BE2C (cell line): Measurements from ENCODE around the gene MAPK8IP1.
"Not testable (repeated sequence)": the region's sequence is repeated elsewhere in the genome, so short reads cannot be mapped to it uniquely, and the experiment has no call there.

Source experiments
- DNase-seq: peaks from one replicate; pipeline ENCODE4 v3.0.0-alpha.2; 2020
- H3K27me3 ChIP-seq: fragments of 250-450 bp; sonication (Bioruptor Pico); 2 replicates; pipeline ENCODE4 v1.5.1; 2020; ENCODE audit warnings: mild to moderate bottlenecking
- H3K36me3 ChIP-seq: fragments of 250-450 bp; sonication (Bioruptor Pico); 2 replicates; pipeline ENCODE4 v1.5.1; 2020; ENCODE audit warnings: mild to moderate bottlenecking
- H3K4me1 ChIP-seq: fragments of 250-450 bp; sonication (Bioruptor Pico); 2 replicates; pipeline ENCODE4 v1.5.1; 2020
- H3K4me3 ChIP-seq: 2 replicates; pipeline ENCODE4 v1.5.1; 2011; ENCODE audit warnings: low read depth, low read length
- H3K9me3 ChIP-seq: fragments of 250-450 bp; sonication (Bioruptor Pico); 2 replicates; pipeline ENCODE4 v1.5.1; 2020
- TF ChIP-seq, protein P1 (sequence below): IDR thresholded peaks from 2 replicates; pipeline ENCODE4 v1.5.1; 2012; ENCODE audit warnings: mild to moderate bottlenecking, low read depth, low read length

The MAPK8IP1 gene

DNA sequence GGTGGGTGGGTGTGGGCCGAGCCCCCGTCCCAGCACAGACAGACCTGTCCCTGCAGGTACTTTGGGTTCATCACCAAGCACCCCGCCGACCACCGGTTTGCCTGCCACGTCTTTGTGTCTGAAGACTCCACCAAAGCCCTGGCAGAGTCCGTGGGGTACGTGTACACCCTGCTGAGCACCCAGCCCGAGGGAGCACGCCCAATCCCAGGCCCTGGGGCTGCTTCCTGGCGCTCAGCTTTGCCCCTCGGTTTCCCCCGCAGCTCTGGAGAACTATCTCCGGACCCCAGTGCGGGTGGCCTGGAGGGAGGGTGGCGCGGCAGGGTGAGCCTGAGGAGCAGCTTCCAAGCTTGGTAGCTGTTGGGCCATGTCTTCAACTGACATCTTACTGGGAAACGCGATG is 19.6 kb downstream of the MAPK8IP1 start:
- no peaks in the 10 kb centered on the region for H3K27me3 ChIP-seq
- H3K4me1 ChIP-seq: no peaks in the 10 kb centered on the region
- no peak overlapping the region for H3K4me3 ChIP-seq
- DNase-seq: no peak
- TF ChIP-seq, protein P1, sequence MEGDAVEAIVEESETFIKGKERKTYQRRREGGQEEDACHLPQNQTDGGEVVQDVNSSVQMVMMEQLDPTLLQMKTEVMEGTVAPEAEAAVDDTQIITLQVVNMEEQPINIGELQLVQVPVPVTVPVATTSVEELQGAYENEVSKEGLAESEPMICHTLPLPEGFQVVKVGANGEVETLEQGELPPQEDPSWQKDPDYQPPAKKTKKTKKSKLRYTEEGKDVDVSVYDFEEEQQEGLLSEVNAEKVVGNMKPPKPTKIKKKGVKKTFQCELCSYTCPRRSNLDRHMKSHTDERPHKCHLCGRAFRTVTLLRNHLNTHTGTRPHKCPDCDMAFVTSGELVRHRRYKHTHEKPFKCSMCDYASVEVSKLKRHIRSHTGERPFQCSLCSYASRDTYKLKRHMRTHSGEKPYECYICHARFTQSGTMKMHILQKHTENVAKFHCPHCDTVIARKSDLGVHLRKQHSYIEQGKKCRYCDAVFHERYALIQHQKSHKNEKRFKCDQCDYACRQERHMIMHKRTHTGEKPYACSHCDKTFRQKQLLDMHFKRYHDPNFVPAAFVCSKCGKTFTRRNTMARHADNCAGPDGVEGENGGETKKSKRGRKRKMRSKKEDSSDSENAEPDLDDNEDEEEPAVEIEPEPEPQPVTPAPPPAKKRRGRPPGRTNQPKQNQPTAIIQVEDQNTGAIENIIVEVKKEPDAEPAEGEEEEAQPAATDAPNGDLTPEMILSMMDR: no peak
- peaks cover 22% of the 10 kb centered on the region for H3K36me3 ChIP-seq
- no peaks in the 10 kb centered on the region for H3K9me3 ChIP-seq

DNA sequence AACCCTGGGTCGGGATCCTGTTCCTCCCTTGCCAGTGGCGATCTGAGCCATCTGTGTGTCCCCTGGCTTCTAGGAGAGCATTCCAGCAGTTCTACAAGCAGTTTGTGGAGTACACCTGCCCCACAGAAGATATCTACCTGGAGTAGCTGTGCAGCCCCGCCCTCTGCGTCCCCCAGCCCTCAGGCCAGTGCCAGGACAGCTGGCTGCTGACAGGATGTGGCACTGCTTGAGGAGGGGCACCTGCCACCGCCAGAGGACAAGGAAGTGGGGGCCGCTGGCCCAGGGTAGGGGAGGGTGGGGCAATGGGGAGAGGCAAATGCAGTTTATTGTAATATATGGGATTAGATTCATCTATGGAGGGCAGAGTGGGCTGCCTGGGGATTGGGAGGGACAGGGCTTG is 20.1 kb downstream of the MAPK8IP1 start:
- not testable (repeated sequence) for H3K4me3 ChIP-seq, DNase-seq, H3K4me1 ChIP-seq, H3K27me3 ChIP-seq, H3K9me3 ChIP-seq
- peaks cover 22% of the 10 kb centered on the region for H3K36me3 ChIP-seq

DNA sequence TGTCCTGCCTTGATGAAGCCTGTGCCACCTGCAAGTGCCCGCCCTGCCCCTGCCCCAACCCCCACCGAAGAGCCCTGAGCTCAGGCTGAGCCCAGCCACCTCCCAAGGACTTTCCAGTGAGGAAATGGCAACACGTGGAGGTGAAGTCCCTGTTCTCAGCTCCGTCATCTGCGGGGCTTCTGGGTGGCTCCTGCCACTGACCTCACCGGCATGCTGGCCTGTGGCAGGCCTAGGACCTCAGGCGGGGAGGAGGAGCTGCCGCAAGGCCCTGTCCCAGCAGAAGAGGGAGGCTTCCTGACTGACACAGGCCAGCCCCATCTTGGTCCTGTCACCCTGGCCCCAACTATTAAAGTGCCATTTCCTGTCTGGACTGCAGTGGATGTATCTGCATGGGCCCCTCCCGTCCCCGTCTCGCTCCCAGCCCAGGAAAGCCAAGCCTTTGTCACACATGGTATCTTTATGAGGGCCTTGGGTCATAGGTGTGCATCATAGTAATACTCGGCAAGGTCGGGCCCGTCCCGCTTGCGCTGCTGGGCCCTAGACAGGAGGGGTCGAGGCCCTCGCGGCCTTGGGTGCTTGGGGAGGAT is 20.7 kb downstream of the MAPK8IP1 start:
- peaks cover 22% of the 10 kb centered on the region for H3K36me3 ChIP-seq
- TF ChIP-seq, protein P1: no peak
- H3K27me3 ChIP-seq: no peaks in the 10 kb centered on the region
- H3K4me1 ChIP-seq: no peaks in the 10 kb centered on the region
- DNase-seq: no peak
- H3K4me3 ChIP-seq: no peak overlapping the region
- no peaks in the 10 kb centered on the region for H3K9me3 ChIP-seq

DNA sequence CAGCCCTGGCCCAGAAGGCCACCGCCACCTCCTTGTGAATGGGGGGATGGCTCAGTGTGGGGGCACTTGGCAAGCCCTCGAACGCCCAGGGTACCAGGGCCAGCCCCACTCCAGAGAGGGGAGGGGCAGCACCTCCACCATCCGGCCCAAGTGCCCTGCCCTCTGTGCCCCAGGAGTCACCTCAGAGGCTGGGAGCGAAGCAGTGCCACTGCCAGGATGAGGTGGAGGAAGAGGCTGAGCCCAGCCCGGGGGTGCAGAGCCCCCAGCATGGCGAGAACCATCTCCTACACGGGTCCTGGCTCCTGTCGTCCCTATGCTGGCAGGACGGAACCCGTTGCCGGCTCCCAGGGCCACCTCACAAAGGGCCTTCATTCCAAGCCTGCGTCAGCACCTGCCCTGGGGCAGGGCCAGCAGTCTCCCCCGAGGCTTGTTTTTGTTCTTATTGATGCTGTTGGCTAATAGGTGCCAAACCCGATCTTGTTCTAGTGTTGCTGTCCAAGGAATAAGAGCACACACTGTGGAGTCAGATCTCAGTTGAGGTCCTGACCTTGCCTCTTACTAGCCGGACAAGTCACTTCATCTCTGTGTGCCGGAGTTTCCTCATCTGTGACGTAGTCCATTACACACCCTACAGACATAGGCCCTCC is 21.6 kb downstream of the MAPK8IP1 start, which contains the start of gene FREY1:
Gene FREY1, minus strand, starts transcription at position 307 of the 647 bp plus-strand sequence. Its CDS starts 26 bp downstream, at position 281.
- Histone ChIP-seq H3K9me3 (no peaks in the 10 kb centered on the region), H3K4me3 (no peak within 1 kb of the TSS), H3K36me3 (peaks cover 19% of the 10 kb centered on the region), H3K27me3 (no peaks in the 10 kb centered on the region), H3K4me1 (no peaks in the 10 kb centered on the region)
- TF ChIP-seq, protein P1: no peak
- DNase-seq: no peak

DNA sequence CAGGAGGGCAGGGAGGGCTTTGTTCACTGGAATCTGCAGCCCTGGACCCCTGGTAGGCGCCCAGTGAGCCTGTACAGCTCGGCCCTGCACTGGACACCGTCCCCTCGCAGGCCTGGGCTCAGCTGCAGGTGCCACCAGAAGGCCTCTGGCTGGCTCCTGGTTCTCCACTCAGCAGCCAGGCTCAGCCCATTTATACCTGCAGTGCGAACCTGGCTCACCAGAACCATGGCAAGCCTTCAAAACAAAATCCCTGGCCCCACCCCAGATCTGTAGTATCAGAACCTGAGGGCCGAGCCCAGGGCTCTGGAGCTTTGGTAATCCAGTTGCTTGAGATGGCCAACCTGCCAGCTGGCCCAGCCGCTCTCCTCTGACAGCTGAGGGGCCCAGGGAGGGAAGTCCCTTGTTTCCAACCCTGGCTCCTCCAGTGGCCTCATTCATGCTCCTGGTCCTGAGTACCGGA is 22.5 kb downstream of the MAPK8IP1 start:
- no peaks in the 10 kb centered on the region for H3K9me3 ChIP-seq
- H3K4me3 ChIP-seq: no peak overlapping the region
- TF ChIP-seq, protein P1: no peak
- peaks cover 13% of the 10 kb centered on the region for H3K36me3 ChIP-seq
- H3K4me1 ChIP-seq: no peaks in the 10 kb centered on the region
- no peaks in the 10 kb centered on the region for H3K27me3 ChIP-seq
- DNase-seq: no peak

DNA sequence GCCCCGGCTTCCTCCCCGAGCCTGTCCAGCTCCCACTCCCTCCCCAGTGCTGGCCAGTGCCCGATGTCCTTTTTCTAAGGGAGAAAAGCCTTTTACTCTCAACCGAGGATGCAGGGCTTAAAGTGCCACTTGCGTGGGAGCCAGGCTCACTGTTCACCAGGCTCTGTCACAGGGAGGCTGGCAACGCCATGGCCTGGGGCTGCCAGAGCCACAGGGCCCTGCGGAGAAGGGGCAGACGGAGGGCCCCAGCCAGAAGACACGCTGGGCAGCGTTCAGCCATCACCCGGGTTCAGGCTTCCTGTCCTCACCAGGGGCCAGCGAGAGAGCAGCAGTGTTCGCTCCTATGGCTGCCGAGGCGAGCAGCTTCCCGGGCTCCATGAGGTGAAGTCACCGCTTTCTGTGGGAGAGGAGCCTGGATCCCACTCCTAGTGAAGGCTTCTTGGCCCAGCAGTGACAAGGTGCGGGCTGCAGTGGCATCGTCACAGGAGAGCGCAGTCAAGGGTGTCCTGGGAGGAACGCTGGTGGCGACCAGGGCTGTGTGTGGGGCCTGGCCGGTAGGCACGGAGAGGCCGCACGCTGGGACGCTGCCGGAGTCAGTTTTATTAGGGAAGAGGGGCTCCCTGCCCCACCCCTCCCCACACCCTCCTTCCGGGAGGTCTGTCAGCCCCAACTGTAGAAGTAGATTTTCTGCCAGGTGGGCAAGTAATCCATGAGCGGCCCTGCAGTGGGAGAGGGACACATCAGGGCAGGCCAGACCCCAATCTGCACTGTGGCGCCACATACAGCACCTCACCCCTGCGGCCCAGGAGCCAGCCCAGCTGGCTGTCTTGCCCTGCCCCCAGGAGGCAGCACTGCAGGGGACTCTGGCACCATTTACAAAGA is 24.4 kb downstream of the MAPK8IP1 start:
- Histone ChIP-seq H3K4me3 (no peak overlapping the region), H3K36me3 (no peaks in the 10 kb centered on the region; the same call in 1 of the 2 replicates), H3K4me1 (no peaks in the 10 kb centered on the region), H3K27me3 (no peaks in the 10 kb centered on the region), H3K9me3 (no peaks in the 10 kb centered on the region)
- no peak for DNase-seq
- TF ChIP-seq, protein P1: no peak
